HL-60 (cell line): ENCODE results near the gene MOB3A.

Source experiments
- DNase-seq, 2 experiments: peaks; one replicate each; pipeline ENCODE4 v3.0.0-alpha.2; 2010 to 2020; ENCODE audit warnings: low read depth in 1 of 2, low spot score in 1 of 2
- H3K27ac ChIP-seq: fragments of 250-450 bp; sonication (Bioruptor Pico); replicated peaks from 2 replicates; pipeline ENCODE4 v1.5.1; 2020; ENCODE audit warnings: mild to moderate bottlenecking, moderate library complexity
- H3K27me3 ChIP-seq: fragments of 250-450 bp; sonication (Bioruptor Pico); 2 replicates; pipeline ENCODE4 v1.5.1; 2021; ENCODE audit warnings: mild to moderate bottlenecking, moderate library complexity; ENCODE audit not compliant: insufficient read depth, poor library complexity, severe bottlenecking
- H3K4me3 ChIP-seq: replicated peaks from 2 replicates; pipeline ENCODE4 v1.5.1; 2011; ENCODE audit warnings: mild to moderate bottlenecking, control low read depth, low read length; ENCODE audit not compliant: insufficient read depth
- GABPA ChIP-seq: IDR thresholded peaks from 2 replicates; pipeline ENCODE4 v1.6.1; 2012; ENCODE audit warnings: low read depth
- POLR2AphosphoS5 ChIP-seq: IDR thresholded peaks from 2 replicates; pipeline ENCODE4 v1.6.1; 2012; ENCODE audit warnings: low read depth
- SPI1 ChIP-seq: IDR thresholded peaks from 2 replicates; pipeline ENCODE4 v1.6.1; 2012; ENCODE audit warnings: low read depth, mild to moderate bottlenecking, borderline replicate concordance
- TF ChIP-seq, protein P1 (sequence below): IDR thresholded peaks from 2 replicates; pipeline ENCODE4 v1.6.1; 2012; ENCODE audit warnings: low read depth; ENCODE audit not compliant: insufficient replicate concordance
- TF ChIP-seq, protein P2 (sequence below): IDR thresholded peaks from one replicate; pipeline ENCODE4 v1.5.1; 2011; ENCODE audit warnings: low read length, control low read depth, inconsistent platforms; ENCODE audit not compliant: insufficient read depth

The MOB3A gene

DNA sequence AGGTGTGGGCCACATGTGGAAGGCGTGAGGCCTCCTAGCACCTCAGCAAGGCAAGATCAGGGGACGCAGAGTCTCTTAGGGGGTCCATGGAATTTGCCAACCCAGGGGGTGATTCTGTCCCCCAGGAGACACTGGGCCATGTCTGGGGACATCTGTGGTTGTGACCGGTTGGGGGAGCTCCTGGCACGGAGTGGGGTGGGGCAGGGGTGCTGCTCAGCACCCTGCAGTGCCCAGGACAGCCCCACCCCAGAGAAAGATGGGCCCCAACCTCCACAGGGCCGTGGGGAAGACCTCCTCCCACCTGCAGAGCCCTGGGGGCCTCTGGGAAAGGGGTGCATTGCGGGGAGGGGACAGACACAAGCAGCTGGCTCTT lies 49.1 kb downstream of the MOB3A start:
- Histone ChIP-seq H3K27me3 (no peaks in the 10 kb centered on the region), H3K27ac (no peak overlapping the region), H3K4me3 (no peak overlapping the region)
- no peak for TF ChIP-seq SPI1
- no peak for DNase-seq

DNA sequence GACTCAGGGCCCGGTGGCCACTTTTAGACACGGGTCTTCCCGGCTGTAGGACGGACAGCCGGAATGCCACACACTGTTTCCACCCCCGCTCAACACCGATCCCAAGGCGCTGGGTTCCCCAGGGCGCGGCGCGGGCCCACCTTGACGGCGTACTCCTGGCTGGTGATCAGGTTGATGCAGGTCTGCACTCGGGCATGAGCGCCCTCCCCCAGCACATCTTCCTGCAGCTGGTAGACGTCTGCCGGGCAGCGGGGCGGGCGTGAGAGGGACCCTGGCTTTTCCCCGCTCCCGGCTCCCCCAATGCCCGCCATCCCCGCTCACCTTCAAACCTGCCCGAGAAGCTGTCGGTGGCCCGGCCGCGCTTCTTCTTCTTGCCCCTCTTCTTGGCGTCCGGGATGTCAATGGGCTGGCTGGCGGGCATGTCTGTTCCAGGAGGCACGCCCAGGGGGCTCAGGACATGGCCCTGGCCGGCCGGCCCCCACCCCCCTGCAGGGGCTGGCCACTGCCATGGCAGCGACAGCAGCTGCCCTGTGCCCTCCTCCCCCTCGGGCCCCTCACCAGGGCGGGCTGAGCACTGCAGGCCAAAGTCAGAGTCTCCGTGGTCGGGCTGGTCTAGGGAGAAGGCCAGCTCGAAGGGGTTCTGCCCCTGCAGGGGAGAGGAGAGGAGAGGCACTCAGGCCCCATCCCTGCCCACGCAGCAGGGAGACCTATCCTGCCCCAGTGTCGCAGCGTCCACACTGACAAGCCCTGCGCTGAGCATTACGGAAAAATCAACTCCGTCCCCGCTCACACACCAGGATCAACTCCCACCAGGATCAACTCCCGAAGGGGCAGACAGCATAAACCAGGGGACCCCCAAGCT lies 49.8 kb downstream of the MOB3A start:
- peak in 1 of 2 experiments; percentile 32 for DNase-seq
- Histone ChIP-seq H3K4me3 (no peak overlapping the region), H3K27ac (no peak overlapping the region), H3K27me3 (no peaks in the 10 kb centered on the region)
- TF ChIP-seq SPI1, result no peak
- TF ChIP-seq, protein P1, sequence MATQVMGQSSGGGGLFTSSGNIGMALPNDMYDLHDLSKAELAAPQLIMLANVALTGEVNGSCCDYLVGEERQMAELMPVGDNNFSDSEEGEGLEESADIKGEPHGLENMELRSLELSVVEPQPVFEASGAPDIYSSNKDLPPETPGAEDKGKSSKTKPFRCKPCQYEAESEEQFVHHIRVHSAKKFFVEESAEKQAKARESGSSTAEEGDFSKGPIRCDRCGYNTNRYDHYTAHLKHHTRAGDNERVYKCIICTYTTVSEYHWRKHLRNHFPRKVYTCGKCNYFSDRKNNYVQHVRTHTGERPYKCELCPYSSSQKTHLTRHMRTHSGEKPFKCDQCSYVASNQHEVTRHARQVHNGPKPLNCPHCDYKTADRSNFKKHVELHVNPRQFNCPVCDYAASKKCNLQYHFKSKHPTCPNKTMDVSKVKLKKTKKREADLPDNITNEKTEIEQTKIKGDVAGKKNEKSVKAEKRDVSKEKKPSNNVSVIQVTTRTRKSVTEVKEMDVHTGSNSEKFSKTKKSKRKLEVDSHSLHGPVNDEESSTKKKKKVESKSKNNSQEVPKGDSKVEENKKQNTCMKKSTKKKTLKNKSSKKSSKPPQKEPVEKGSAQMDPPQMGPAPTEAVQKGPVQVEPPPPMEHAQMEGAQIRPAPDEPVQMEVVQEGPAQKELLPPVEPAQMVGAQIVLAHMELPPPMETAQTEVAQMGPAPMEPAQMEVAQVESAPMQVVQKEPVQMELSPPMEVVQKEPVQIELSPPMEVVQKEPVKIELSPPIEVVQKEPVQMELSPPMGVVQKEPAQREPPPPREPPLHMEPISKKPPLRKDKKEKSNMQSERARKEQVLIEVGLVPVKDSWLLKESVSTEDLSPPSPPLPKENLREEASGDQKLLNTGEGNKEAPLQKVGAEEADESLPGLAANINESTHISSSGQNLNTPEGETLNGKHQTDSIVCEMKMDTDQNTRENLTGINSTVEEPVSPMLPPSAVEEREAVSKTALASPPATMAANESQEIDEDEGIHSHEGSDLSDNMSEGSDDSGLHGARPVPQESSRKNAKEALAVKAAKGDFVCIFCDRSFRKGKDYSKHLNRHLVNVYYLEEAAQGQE, result no peak
- no peak for TF ChIP-seq POLR2AphosphoS5
- TF ChIP-seq, protein P2, sequence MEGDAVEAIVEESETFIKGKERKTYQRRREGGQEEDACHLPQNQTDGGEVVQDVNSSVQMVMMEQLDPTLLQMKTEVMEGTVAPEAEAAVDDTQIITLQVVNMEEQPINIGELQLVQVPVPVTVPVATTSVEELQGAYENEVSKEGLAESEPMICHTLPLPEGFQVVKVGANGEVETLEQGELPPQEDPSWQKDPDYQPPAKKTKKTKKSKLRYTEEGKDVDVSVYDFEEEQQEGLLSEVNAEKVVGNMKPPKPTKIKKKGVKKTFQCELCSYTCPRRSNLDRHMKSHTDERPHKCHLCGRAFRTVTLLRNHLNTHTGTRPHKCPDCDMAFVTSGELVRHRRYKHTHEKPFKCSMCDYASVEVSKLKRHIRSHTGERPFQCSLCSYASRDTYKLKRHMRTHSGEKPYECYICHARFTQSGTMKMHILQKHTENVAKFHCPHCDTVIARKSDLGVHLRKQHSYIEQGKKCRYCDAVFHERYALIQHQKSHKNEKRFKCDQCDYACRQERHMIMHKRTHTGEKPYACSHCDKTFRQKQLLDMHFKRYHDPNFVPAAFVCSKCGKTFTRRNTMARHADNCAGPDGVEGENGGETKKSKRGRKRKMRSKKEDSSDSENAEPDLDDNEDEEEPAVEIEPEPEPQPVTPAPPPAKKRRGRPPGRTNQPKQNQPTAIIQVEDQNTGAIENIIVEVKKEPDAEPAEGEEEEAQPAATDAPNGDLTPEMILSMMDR, result no peak
- no peak for TF ChIP-seq GABPA

DNA sequence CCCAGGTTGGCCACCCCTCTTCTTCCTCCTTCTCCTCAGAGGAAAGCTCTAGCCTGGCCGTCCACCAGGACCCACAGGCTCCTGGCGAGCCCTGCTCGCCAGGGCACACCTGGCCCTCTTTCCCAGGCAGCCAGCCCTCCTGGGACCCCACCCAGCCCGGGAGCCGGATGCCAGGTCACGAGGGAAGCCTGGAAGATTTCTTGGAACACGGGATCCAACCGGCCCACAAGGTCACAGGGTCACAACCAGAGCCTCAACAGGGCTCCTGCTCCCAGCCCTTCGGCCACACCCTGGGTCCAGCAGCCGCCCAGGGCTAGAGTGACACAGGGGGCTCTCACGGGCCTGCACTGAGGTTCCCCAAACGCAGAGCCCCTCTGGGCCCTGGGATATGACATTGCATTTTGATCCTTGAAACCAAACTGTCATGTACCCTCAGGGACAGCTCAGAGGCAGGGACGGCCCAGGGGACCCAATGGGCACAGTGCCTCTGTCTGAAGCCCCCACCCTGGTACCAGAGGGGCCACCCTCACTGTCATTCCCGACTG lies 50.6 kb downstream of the MOB3A start:
- Histone ChIP-seq H3K4me3 (no peak overlapping the region), H3K27me3 (no peaks in the 10 kb centered on the region), H3K27ac (no peak overlapping the region)
- no peak for DNase-seq
- TF ChIP-seq POLR2AphosphoS5 (no peak), GABPA (no peak), SPI1 (no peak)
- TF ChIP-seq, protein P2, result no peak
- TF ChIP-seq, protein P1, result no peak

DNA sequence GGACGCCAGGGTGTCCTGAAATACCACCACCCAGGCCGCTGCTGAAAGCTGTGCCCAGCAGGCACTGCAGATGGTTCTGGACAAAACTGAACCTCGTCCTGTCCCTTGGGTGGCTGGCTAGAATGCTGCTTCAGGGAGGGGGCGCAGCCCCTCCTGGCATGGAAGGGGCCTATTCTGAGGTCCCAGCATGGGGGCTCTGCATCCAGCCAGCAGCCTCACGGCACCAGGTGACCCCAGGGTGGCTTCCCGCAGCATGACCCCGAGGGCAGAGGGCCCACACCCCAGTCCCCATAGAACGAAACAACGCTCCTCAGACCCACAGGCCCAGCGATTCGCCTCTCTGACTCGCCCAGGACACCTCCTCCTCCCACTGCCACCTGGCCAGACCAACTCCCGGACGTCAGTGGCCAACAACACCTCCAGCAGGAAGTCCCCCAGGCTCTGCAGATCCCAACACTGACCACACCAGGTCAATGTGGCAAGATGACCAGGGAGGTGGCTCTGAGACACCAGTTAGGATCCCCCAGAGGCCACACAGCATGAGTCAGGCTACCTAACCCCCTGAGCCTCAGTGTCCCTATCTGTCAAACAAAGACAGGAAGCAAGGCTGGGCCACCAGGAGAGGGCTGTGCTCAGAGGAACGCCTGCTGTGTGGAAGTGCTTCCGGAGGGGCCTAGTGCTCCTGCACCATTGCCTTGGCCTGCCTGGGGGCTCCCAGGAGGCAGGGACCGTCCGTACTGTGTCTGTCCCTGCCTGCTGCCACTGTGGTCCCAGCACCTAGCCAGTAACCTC lies 51.2 kb downstream of the MOB3A start:
- no peak overlapping the region for H3K4me3 ChIP-seq
- H3K27ac ChIP-seq, result no peak overlapping the region
- DNase-seq, result no peak
- no peaks in the 10 kb centered on the region for H3K27me3 ChIP-seq
- no peak for TF ChIP-seq GABPA
- TF ChIP-seq, protein P1, result no peak
- no peak for TF ChIP-seq POLR2AphosphoS5
- TF ChIP-seq SPI1, result no peak
- TF ChIP-seq, protein P2, result no peak
